ENCODE measurements around the gene RO60.
A peak's percentile ranks its signal among the peaks of the same experiment; 100 is the strongest.
"Not testable (repeated sequence)": the region's sequence is repeated elsewhere in the genome, so short reads cannot be mapped to it uniquely, and the experiment has no call there.

The RO60 gene

GRCh38 chr1:193059282-193060114, at the start of gene RO60, which contains the start of gene UCHL5:
Gene RO60 (plus strand): TSS chr1:193059612. CDS start chr1:193069055, 9,443 bp downstream.
Gene UCHL5 (minus strand): TSS chr1:193059360. CDS start chr1:193059260, 100 bp downstream.
- peak; percentile 98 for DNase-seq (ENCODE audit: low spot score)

GRCh38 chr1:193011406-193011805, 48.0 kb upstream of the RO60 start:
- DNase-seq (ENCODE audit: low spot score), result no peak

- no peak for DNase-seq (ENCODE audit: low spot score)
These were observed 46.4 kb upstream of the RO60 start for GRCh38 chr1:193013005-193013404.

DNA sequence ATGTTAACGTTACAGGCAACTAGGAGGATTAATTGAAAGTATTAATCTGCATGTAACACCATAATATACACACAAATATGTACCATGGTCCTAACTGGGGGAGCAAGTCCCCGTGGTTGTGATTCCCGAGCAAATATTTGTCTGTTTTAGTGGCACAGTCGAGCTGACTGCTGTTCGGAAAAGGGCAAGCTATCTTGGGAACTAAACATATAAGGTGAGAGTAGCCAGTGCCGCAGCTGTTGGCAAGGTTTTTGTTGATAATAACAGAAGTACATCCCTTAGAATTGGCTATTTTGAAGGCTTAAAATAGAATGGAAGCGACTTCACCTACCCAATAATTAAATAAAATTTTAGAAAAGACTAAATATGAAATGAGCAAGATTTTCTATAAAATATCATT, 45.7 kb upstream of the RO60 start:
- DNase-seq (ENCODE audit: low spot score), result no peak

GRCh38 chr1:193014400-193014799, 45.0 kb upstream of the RO60 start:
- no peak for DNase-seq (ENCODE audit: low spot score)

DNA sequence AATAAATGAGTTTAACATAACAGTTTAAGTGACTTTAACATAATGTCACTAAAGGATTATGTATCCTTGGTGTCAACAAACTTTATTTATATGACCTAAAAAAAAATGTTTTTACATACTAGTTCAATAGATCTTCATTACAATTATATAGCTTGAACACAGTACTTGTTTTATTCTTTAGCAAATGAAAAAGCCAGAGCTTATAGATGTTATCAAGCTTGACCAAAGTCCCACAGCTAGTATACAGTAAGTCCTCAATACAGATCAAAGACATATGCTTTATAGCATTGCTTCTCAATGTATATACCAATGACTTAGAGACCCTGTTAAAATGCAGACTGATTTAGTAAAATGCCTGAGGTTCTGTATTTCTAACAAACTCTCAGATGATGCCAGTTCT, 42.6 kb upstream of the RO60 start:
- DNase-seq (ENCODE audit: low spot score), result no peak

GRCh38 chr1:193019442-193020026, 39.9 kb upstream of the RO60 start:
- peak; percentile 46 for DNase-seq (ENCODE audit: low spot score)

DNA sequence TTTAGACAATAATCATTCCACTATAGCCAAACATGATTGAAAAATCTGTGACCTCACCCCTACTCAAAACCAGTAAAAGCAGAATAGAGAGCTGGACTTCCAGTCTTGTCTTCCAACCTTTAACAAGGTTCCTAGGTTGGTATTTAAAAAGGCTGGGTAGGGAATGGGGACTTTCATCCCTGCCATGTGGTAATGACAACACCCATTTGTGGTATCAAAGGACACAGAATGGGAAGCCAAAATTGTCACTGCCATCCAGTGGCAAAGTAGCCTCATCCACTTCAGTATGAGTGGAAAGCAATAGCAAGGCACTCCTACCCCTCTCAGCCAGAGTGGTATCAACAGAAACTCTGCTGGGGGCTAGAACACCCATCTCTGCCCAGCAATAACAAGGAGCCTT, 34.2 kb upstream of the RO60 start:
- DNase-seq (ENCODE audit: low spot score), result no peak

DNA sequence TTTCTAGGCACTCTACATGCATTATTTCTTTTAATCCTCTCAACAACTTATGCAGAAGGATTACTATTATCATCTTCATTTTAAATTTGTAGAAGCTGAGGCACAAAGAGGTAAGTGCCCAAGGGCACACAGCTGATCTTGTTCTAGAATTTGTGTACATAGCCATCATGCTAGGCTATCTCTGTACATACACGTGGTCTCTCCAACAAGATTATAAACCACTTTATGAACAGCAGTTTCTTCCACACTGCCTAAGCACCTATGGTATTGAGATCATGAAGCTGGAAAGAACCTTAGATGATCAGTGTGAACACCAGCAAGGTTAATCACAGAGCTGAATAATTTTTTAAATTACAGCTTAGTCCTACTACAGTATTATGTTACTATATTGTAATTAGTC, 29.1 kb upstream of the RO60 start:
- no peak for DNase-seq (ENCODE audit: low spot score)

- DNase-seq (ENCODE audit: low spot score), result no peak
These were observed 28.0 kb upstream of the RO60 start for GRCh38 chr1:193031431-193031830.

DNA sequence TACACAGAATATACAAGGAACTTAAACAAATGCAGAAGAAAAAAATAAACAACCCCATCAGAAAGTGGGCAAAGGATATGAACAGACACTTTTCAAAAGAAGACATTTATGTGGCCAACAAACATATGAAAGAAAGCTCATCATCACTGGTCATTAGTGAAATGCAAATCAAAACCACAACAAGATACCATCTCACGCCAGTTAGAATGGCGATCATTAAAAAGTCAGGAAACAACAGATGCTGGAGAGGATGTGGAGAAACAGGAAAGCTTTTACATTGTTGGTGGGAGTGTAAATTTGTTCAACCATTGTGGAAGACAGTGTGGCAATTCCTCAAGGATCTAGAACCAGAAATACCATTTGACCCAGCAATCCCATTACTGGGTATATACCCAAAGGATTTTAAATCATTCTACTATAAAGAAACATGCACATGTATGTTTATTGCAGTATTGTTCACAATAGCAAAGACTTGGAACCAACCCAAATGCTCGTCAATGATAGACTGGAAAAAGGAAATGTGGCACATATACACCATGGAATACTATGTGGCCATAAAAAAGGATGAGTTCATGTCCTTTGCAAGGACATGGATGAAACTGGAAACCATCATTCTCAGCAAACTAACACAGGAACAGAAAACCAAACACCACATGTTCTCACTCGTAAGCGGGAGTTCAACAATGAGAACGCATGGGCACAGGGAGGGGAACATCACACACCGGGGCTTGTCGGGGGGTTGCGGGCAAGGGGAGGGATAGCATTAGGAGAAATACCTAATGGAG, 26.6 kb upstream of the RO60 start:
- not testable (repeated sequence) for DNase-seq (ENCODE audit: low spot score)

GRCh38 chr1:193033610-193034009, 25.8 kb upstream of the RO60 start:
- no peak for DNase-seq (ENCODE audit: low spot score)

DNA sequence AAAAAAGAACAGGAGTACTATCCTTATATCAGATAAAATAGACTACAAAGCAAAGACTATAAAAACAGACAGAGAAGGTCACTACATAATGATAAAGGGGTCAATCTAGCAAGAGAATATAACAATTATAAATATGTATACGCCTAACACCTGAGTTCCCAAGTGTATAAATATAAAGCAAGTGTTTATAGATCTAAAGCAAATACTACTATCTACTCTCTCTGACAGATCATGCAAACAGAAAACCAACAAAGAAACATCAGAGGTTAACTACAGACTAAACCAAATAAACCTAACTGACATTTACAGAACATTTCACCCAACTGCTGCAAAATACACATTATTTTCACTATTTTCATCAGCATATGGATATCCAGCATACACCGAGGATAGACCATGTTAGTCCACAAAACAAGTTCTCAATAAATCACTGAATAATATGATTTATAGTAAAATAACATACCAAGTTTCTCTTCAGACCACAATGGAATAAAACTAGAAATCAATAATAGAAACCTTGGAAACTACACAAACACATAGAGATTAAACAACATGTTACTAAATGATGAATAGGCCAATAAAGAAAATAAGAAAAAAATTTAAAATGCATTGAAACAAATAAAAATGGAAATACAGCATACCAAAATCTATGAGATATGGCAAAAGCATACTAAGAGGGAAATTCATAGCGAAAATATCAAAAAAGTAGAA, 22.9 kb upstream of the RO60 start:
- DNase-seq (ENCODE audit: low spot score), result no peak

- DNase-seq (ENCODE audit: low spot score), result no peak
These were observed 19.4 kb upstream of the RO60 start for GRCh38 chr1:193040011-193040410.

DNA sequence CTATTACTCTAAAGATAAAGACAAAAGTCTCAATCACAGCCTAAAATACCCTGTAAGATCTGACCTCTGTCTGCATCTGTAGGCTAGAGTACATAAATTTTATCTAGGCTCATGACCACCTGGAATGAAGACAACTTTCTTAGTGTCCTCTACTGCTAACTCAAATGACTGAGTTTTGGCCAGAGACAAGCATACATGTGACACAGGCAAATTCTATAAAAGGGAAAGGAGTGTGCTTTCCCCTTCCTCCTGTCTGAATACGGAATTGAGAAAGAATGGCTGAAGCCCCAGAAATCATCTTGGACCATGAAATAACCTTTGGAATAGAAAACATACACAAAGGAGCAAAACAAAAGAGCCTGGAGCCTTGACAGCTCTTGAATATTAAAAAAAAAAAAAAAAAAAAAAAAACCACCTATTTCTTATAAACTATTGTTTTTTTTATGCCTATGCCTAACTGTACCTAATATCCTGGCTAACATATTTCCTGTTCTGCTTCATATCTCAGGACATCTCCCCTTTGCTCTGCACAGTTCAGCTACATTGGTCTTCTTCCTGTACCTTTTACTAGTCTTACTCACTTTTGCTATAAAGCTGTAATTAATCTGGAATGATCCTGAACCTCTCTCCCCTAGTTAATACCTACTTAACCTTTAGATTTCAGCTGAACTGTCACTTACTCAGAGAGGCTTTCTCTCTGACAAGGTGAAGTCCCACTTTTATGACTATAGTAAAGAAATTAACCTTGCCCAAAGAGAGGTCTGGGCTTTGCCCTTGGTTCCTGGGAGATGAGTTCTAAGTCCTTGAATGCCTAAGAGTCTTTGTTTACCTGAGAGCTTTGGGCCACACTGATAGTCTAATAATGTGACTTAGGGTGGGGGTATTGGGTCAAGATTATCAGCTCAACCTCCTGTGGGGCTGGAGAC, 16.4 kb upstream of the RO60 start:
- DNase-seq (ENCODE audit: low spot score), result no peak

- DNase-seq (ENCODE audit: low spot score), result not testable (repeated sequence)
These were observed 10.5 kb upstream of the RO60 start for GRCh38 chr1:193048913-193049312.

GRCh38 chr1:193054169-193054675, 5.2 kb upstream of the RO60 start:
- no peak for DNase-seq (ENCODE audit: low spot score)

GRCh38 chr1:193058529-193059281, 707 bp upstream of the RO60 start:
- DNase-seq (ENCODE audit: low spot score), result peak; percentile 79

- DNase-seq (ENCODE audit: low spot score), result no peak
These were observed 647 bp downstream of the RO60 start for GRCh38 chr1:193060115-193060403.

GRCh38 chr1:193060406-193060805, 994 bp downstream of the RO60 start:
- DNase-seq (ENCODE audit: low spot score), result no peak

All from activated CD4-positive, alpha-beta T cell treated with anti-CD3 and anti-CD28 coated beads, Interleukin-2, Interleukin-4, amounts not matched to agents 100 ng/mL and 50 ng/mL, durations not matched to agents 16 hours and 8 hours (primary cell).